ENCODE measurements around the gene MAP2K7. TPM values are rescaled to one million over a fixed set of nuclear protein-coding genes. Genes with fewer than 3 reads are reported as not detected.
"Not testable (repeated sequence)": the region's sequence is repeated elsewhere in the genome, so short reads cannot be mapped to it uniquely, and the experiment has no call there.

The MAP2K7 gene
- total RNA-seq, 6 experiments from 2014 or later, result 21.7 to 25.8 (median 22.8) TPM

DNA sequence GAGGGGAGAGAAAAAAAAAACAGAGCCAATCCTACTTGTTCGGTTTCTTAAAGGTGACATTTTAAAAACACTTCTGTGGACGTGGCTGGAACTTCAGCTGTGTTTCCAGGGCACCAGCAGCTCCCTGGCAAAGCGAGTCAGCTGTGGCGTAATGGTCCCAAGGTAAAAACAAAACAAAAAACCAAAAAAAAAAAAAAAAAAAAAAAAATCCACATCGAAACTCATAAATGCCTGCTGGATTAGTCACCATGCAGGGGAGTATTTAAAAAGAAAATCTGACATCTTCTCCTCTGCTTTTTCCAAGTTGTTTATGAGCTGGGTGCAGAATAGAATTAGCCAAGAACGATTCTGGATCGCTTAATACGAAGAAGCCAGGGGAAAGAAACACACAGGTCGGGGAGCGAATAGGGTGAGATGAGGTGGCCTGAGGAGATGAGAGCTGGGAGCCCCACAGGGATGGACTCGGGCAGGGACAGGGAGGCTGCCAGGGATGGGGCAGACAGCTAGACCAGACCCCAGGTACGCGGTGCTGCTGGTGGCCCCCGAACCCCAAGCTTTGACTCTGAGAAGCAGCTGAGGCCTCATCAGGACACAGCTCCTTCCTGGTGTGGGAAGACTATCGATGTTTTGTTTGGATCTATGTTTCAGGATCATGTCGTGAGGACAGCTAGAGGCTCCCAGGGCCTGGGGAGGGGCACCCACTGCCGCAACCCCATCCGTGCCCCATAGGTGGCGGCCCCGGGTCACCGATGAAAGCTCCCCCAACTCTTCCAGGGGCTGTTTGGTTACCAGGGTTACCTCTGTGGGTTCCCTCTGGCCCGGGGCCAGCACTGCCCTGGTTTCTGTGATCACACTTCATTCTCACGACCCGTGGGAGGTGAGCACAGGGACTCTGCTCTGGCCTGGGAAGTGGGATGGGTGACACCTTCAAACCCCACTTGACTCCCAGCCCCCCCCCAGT, 25.3 kb downstream of the MAP2K7 start:
- H3K4me3 Mint-ChIP-seq, result peak overlapping the region; percentile 75
- peaks cover 2% of the 10 kb centered on the region for H3K27me3 Mint-ChIP-seq (ENCODE audit: insufficient read depth)
- H3K9me3 Mint-ChIP-seq, result no peaks in the 10 kb centered on the region
- peak overlapping the region; percentile 98 for H3K27ac Mint-ChIP-seq
- peaks cover 4% of the 10 kb centered on the region for H3K36me3 Mint-ChIP-seq (ENCODE audit: low read depth)
- peaks cover 23% of the 10 kb centered on the region for H3K4me1 Mint-ChIP-seq (ENCODE audit: low read depth)
- TF ChIP-seq, protein P1, sequence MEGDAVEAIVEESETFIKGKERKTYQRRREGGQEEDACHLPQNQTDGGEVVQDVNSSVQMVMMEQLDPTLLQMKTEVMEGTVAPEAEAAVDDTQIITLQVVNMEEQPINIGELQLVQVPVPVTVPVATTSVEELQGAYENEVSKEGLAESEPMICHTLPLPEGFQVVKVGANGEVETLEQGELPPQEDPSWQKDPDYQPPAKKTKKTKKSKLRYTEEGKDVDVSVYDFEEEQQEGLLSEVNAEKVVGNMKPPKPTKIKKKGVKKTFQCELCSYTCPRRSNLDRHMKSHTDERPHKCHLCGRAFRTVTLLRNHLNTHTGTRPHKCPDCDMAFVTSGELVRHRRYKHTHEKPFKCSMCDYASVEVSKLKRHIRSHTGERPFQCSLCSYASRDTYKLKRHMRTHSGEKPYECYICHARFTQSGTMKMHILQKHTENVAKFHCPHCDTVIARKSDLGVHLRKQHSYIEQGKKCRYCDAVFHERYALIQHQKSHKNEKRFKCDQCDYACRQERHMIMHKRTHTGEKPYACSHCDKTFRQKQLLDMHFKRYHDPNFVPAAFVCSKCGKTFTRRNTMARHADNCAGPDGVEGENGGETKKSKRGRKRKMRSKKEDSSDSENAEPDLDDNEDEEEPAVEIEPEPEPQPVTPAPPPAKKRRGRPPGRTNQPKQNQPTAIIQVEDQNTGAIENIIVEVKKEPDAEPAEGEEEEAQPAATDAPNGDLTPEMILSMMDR (IDR thresholded peaks at IDR 0.05), result peak; percentile 80
- peak; percentile 89 for DNase-seq

DNA sequence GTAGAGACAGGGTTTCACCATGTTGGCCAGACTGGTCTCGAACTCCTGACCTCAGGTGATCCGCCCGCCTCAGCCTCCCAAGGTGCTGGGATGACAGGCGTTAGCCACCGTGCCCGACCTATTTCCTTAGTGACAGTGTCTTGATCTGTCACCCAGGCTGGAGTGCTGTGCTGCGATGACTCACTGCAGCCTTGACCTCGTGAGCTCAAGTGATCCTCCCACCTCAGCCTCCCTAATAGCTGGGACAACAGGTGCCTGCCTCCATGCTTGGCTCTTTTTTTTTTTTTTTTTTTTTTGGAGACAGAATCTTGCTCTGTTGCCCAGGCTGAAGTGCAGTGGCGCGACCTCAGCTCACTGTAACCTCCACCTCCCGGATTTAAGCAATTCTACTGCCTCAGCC, 26.4 kb downstream of the MAP2K7 start:
- peak overlapping the region; percentile 98 for H3K27ac Mint-ChIP-seq
- not testable (repeated sequence) for H3K9me3 Mint-ChIP-seq; H3K27me3 Mint-ChIP-seq (ENCODE audit: insufficient read depth); H3K36me3 Mint-ChIP-seq (ENCODE audit: low read depth); DNase-seq
- H3K4me3 Mint-ChIP-seq, result peak overlapping the region; percentile 75; the same call in 1 of the 2 replicates
- peaks cover 23% of the 10 kb centered on the region for H3K4me1 Mint-ChIP-seq (ENCODE audit: low read depth)

DNA sequence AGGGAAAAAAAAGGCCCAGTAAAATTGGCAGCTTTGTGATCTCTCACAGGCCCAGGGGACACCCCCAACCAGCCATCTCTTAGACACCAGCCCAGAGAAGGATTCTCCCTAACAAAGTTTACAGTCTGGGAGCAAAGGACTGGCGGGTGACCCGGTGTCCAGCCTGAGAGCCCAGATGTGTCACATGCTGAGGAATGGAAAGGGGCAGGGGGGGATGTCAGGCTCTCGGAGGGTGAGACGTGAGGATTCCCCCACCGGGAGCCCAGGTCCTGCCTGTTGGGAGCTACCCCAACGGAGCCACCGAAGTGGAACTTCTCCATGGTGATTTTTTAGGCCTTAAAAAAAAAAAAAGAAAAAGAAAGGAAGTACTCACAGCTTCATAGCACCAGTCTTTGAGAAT, 27.1 kb downstream of the MAP2K7 start:
- no peaks in the 10 kb centered on the region for H3K9me3 Mint-ChIP-seq
- no peaks in the 10 kb centered on the region; the same call in 1 of the 2 replicates for H3K27me3 Mint-ChIP-seq (ENCODE audit: insufficient read depth)
- TF ChIP-seq, protein P1 (IDR thresholded peaks at IDR 0.05), result no peak
- no peak for DNase-seq
- no peak overlapping the region for H3K4me3 Mint-ChIP-seq
- peaks cover 23% of the 10 kb centered on the region for H3K4me1 Mint-ChIP-seq (ENCODE audit: low read depth)
- H3K27ac Mint-ChIP-seq, result peak overlapping the region; percentile 98
- H3K36me3 Mint-ChIP-seq (ENCODE audit: low read depth), result peaks cover 4% of the 10 kb centered on the region

GRCh38 chr19:7931221-7932061, 27.8 kb downstream of the MAP2K7 start:
- no peaks in the 10 kb centered on the region for H3K9me3 Mint-ChIP-seq
- TF ChIP-seq, protein P1 (IDR thresholded peaks at IDR 0.05), result no peak
- H3K36me3 Mint-ChIP-seq (ENCODE audit: low read depth), result peaks cover 4% of the 10 kb centered on the region
- H3K4me1 Mint-ChIP-seq (ENCODE audit: low read depth), result peaks cover 21% of the 10 kb centered on the region
- no peaks in the 10 kb centered on the region; the same call in 1 of the 2 replicates for H3K27me3 Mint-ChIP-seq (ENCODE audit: insufficient read depth)
- DNase-seq, result no peak
- H3K4me3 Mint-ChIP-seq, result no peak overlapping the region
- H3K27ac Mint-ChIP-seq, result no peak overlapping the region; the same call in 1 of the 2 replicates

DNA sequence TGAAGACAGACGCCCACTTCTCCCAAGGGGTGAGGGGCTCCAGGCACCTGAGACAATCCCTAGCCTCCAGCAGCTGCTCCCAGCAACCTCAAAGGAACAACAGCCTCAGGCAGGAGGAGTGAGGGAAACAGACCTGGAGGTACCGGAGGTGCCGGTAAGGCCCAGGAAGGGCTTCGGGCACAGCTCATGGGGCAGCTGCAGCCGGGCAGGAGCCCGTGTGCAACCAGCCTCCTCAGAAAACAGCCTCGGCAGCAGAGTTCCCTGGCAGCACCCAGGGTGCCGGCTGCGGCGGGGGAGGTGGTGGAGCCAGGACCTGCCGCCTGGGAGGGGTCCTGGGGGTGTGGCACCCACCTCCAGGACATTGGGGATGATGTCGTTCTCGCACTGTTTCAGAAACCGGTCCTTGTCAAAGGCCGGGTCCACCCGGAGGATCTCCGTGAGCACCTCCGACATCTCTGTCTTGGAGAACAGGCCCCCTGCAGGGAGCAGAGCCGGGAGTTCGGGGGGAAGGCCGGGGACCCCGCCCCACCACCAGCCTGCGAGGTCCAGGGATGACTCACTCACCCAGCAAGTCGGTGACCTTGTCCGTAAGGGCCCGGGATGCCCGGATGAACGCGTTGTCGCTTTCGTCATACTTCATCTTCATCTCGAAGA, 28.7 kb downstream of the MAP2K7 start:
- Mint-ChIP-seq H3K36me3 (ENCODE audit: low read depth) (peaks cover 4% of the 10 kb centered on the region), H3K9me3 (no peaks in the 10 kb centered on the region), H3K27ac (no peak overlapping the region), H3K4me3 (no peak overlapping the region), H3K4me1 (ENCODE audit: low read depth) (peaks cover 19% of the 10 kb centered on the region), H3K27me3 (ENCODE audit: insufficient read depth) (no peaks in the 10 kb centered on the region; the same call in 1 of the 2 replicates)
- TF ChIP-seq, protein P1 (IDR thresholded peaks at IDR 0.05), result no peak
- DNase-seq, result no peak
